Body of pancreas (tissue), 4 donors: ENCODE results near the gene S100A13.

Experiments
- POLR2A ChIP-seq, 3 donors: fragments of 450-650 bp; IDR thresholded peaks; one replicate each; pipeline ENCODE4 v1.6.1; 2016; ENCODE audit warnings: antibody characterized with exemption in 3 of 3, mild to moderate bottlenecking in 2 of 3
- TF ChIP-seq, protein P1 (sequence below), 7 experiments: fragments of 450-650 bp in 4 of 7; fragments of 200-600 bp in 3 of 7; sonication (generic) in 3 of 7; IDR thresholded peaks; one replicate each; pipeline ENCODE4 v1.5.1; 2016 to 2019; ENCODE audit warnings: antibody characterized with exemption in 7 of 7

DNA sequence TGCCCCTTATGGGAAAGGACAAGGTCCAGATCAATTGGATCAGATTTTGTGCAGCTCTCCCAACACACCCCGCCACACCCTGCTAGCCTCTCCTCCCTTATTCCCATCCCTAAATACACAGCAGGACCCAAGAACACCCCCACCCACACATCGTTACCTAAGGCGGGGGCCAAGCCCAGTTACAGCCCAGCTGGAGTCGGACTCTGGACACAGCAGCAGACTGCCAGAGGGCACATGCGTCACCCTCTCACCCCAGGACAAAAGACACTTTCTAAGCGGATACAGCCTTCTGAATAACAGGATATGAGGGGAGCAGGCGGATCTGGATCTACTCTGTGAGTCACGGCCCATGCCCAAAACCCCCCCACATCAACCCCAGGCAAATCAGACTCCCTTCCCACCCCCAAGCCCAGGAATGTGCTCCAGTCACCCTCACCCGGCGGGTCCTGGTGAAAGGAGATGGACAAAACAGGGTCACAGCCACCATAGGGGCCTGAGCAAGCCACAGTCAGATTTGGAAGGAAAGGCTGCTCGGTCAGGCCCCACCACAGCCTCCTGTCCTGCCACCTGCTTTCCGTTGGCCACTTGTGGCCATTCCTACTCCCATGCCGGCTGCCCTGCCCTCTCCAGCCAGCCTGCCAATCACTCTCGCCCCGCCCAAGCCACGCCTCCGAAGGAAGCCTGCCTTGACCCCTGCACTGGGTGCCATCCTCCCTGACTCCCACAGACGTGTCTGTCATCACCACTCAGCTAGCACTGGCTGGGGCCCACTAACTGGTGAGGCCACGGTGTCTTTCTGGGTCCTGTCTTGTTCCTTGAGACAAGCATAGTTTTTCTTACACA is 18.3 kb downstream of the S100A13 start:
- TF ChIP-seq, protein P1, sequence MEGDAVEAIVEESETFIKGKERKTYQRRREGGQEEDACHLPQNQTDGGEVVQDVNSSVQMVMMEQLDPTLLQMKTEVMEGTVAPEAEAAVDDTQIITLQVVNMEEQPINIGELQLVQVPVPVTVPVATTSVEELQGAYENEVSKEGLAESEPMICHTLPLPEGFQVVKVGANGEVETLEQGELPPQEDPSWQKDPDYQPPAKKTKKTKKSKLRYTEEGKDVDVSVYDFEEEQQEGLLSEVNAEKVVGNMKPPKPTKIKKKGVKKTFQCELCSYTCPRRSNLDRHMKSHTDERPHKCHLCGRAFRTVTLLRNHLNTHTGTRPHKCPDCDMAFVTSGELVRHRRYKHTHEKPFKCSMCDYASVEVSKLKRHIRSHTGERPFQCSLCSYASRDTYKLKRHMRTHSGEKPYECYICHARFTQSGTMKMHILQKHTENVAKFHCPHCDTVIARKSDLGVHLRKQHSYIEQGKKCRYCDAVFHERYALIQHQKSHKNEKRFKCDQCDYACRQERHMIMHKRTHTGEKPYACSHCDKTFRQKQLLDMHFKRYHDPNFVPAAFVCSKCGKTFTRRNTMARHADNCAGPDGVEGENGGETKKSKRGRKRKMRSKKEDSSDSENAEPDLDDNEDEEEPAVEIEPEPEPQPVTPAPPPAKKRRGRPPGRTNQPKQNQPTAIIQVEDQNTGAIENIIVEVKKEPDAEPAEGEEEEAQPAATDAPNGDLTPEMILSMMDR (IDR thresholded peaks at IDR 0.05), result no peak
- peak in 2 of 3 donors; percentile 42 to 48 for TF ChIP-seq POLR2A (IDR thresholded peaks at IDR 0.05)
